ENCODE results near the gene BRSK2.
"Not testable (repeated sequence)": the region's sequence is repeated elsewhere in the genome, so short reads cannot be mapped to it uniquely, and the experiment has no call there.

The BRSK2 gene

DNA sequence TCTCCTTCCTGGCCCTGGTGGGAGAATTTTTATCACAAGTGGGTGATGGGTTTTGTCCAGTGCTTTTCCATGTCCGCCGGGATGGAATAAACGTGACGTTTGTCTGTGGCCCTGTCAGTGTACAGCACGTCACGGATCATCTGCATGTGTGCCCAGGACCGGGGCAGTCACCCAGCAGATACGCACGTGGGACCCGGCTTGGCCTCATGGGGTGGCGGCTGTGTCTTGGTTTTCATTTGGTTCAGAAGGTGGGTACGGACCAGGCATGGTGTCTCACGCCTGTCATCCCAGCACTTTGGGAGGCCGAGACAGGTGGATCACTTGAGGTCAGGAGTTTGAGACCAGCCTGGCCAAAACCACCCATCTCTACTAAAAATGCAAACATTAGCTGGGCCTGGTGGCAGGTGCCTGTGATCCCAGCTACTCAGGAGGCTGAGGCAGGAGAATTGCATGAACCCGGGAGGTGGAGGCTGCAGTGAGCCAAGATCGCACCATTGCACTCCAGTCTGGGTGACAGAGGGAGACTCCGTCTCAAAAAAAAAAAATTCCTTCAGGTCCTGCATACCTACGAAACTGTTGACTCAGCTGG lies 42.2 kb upstream of the BRSK2 start:
- not testable (repeated sequence) for H3K27ac ChIP-seq (ENCODE audit: low read length); H3K36me3 ChIP-seq (ENCODE audit: control insufficient read depth, insufficient read depth, low read length); H3K9me3 ChIP-seq (ENCODE audit: control insufficient read depth, insufficient read depth, low read length); H3K4me1 ChIP-seq (ENCODE audit: control insufficient read depth, insufficient read depth, low read length); H3K4me3 ChIP-seq (ENCODE audit: low read length); H3K27me3 ChIP-seq (ENCODE audit: control insufficient read depth, insufficient read depth, low read length); DNase-seq (ENCODE audit: low read depth, low spot score)
- no CpG with 5 or more reads among the region's 18 CpGs for WGBS (ENCODE audit: insufficient coverage, insufficient read length)

DNA sequence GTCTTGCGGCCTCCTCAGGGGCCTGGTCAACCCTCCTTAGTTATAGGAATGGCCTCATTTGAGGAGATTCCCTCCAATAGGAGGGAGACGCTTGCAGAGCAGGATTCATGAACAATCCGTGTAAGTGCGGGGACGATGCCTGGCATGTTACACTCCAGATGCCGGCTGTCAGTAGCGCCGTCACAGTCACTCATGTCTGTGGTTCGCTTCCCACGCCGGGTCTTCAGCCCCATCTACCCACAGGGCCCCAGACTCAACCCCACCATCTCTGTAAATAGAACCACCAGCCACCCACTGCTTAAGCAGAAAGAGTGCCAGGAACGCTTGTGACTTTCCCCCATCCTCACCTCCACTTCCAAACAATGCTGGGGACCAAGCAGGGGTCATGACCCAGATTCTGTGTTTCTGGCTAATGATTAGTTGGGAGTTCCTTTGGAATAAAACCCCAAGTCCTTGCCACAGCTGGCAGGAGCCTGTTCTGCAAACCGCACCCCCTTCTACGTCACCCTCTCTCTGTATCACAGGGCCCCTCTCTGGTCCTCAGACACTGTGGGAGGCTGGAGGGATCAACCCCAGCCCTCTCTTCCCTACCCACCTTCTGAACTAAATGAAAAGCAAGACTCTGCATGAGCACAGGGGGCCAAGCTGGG lies 41.5 kb upstream of the BRSK2 start:
- no peak for DNase-seq (ENCODE audit: low read depth, low spot score)
- Histone ChIP-seq H3K4me1 (ENCODE audit: control insufficient read depth, insufficient read depth, low read length) (0 out of 2 replicates have a peak, but pooled peaks cover 1% of the 10 kb centered on the region), H3K4me3 (ENCODE audit: low read length) (no peak overlapping the region; the same call in 1 of the 2 replicates), H3K27ac (ENCODE audit: low read length) (no peak overlapping the region), H3K9me3 (ENCODE audit: control insufficient read depth, insufficient read depth, low read length) (no peaks in the 10 kb centered on the region), H3K27me3 (ENCODE audit: control insufficient read depth, insufficient read depth, low read length) (no peaks in the 10 kb centered on the region), H3K36me3 (ENCODE audit: control insufficient read depth, insufficient read depth, low read length) (no peaks in the 10 kb centered on the region)
- no CpG with 5 or more reads among the region's 14 CpGs for whole genome bisulfite sequencing (ENCODE audit: insufficient coverage, insufficient read length)

DNA sequence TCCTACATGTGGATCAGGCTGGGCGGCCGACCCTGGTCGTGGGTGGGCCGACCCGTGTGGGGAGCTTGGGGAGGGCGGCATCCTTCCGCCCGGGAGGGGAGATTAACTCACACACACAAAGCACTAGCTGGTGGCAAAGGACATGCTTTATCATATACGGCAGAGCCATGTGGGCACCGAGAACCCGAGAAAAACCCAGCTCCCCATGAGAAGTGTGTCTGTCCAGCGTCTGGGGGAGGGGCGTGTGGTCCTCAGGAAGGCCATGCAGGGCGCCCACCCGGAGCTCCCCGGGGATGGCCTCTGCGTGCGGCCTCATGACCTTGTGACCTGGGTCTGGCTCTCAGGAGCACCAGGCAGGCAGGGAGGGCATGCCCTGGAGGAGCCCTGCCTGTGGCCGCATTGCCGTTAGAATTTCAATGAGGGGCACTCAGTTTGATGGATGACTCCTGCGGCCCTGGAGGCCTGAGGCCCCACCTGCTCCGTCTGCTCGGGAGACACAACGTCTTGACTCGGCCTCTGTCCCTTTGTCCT lies 40.9 kb upstream of the BRSK2 start:
- WGBS (ENCODE audit: insufficient coverage, insufficient read length): no CpG with 5 or more reads among the region's 25 CpGs
- H3K27ac ChIP-seq (ENCODE audit: low read length): no peak overlapping the region
- no peak for DNase-seq (ENCODE audit: low read depth, low spot score)

DNA sequence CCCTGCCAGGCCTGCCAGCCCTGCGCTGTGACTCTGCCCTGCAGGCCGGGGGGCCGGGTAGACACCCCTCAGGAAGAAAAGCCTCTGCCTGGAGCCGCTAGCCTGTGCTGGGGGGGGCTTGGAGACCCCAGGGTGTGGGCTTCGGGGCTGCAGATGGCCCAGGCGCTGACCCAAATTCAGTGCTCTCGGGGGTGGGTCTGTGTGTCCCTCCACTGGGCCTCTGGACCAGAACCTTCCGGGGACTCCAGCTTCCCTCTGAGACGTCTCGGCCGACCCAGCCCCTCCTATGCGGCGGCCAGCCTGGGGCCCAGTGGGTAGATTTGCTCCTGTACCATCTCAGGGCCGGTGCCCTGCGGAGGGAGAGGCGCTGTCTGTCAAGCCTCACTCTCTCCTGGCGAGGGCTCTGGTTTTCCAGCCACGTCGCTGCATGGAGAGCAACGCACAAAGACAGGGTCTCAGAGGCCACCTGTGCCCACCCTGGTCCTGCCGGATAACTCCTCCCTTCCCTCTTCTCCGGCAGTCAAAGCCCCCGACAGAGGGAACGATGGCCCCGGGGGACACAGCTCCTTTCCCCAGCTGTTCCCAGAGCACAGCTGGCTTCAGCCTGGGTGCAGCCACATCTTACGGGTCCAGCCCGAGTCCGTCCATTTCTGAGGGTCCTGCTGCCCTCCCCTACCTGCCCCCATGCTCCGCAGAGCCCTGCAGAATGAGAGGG lies 40.2 kb upstream of the BRSK2 start:
- Histone ChIP-seq H3K27ac (ENCODE audit: low read length) (no peak overlapping the region), H3K36me3 (ENCODE audit: control insufficient read depth, insufficient read depth, low read length) (no peaks in the 10 kb centered on the region), H3K9me3 (ENCODE audit: control insufficient read depth, insufficient read depth, low read length) (no peaks in the 10 kb centered on the region), H3K27me3 (ENCODE audit: control insufficient read depth, insufficient read depth, low read length) (no peaks in the 10 kb centered on the region), H3K4me1 (ENCODE audit: control insufficient read depth, insufficient read depth, low read length) (0 out of 2 replicates have a peak, but pooled peaks cover 1% of the 10 kb centered on the region), H3K4me3 (ENCODE audit: low read length) (no peak overlapping the region)
- DNase-seq (ENCODE audit: low read depth, low spot score): no peak
- WGBS (ENCODE audit: insufficient coverage, insufficient read length): no CpG with 5 or more reads among the region's 29 CpGs

More for the DNA sequence above, 40.9 kb upstream of the BRSK2 start:
- Histone ChIP-seq H3K4me1 (ENCODE audit: control insufficient read depth, insufficient read depth, low read length) (0 out of 2 replicates have a peak, but pooled peaks cover 1% of the 10 kb centered on the region), H3K9me3 (ENCODE audit: control insufficient read depth, insufficient read depth, low read length) (no peaks in the 10 kb centered on the region), H3K36me3 (ENCODE audit: control insufficient read depth, insufficient read depth, low read length) (no peaks in the 10 kb centered on the region), H3K27me3 (ENCODE audit: control insufficient read depth, insufficient read depth, low read length) (no peaks in the 10 kb centered on the region), H3K4me3 (ENCODE audit: low read length) (no peak overlapping the region)

DNA sequence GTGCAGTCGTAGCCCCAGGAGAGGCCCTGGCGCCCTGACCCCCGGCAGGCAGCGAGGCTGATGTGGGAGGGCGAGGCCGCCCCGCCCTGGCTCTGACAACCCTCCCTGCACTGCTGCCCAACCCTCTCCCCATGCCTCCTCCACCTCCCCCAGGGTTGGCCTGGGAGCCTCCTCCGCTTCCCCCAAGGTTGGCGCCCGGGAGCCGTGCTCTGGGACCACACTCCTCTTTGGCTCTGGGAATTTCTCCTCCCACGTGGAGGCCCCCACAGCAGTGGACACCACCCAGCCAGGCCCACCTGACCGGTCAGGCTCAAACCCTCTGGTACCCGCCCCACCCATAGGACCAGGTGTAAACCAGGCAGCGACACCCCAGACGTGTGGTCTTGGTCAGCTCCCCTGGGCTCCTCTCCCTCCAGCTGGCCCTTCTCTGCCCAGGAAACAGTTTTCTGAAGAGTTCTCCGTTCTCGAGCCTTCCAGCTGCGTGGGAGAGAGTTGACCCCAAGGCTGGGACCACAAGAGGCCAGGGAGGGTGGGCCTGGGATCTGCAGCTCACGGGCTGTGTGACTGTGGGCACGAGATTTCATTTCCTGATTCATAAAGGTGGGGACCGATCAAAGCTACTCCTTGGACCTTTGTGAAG lies 39.5 kb upstream of the BRSK2 start:
- no peaks in the 10 kb centered on the region for H3K27me3 ChIP-seq (ENCODE audit: control insufficient read depth, insufficient read depth, low read length)
- H3K36me3 ChIP-seq (ENCODE audit: control insufficient read depth, insufficient read depth, low read length): no peaks in the 10 kb centered on the region
- no CpG with 5 or more reads among the region's 22 CpGs for WGBS (ENCODE audit: insufficient coverage, insufficient read length)
- no peak for DNase-seq (ENCODE audit: low read depth, low spot score)
- H3K4me3 ChIP-seq (ENCODE audit: low read length): no peak overlapping the region
- H3K27ac ChIP-seq (ENCODE audit: low read length): no peak overlapping the region
- no peaks in the 10 kb centered on the region for H3K9me3 ChIP-seq (ENCODE audit: control insufficient read depth, insufficient read depth, low read length)
- H3K4me1 ChIP-seq (ENCODE audit: control insufficient read depth, insufficient read depth, low read length): 0 out of 2 replicates have a peak, but pooled peaks cover 1% of the 10 kb centered on the region

DNA sequence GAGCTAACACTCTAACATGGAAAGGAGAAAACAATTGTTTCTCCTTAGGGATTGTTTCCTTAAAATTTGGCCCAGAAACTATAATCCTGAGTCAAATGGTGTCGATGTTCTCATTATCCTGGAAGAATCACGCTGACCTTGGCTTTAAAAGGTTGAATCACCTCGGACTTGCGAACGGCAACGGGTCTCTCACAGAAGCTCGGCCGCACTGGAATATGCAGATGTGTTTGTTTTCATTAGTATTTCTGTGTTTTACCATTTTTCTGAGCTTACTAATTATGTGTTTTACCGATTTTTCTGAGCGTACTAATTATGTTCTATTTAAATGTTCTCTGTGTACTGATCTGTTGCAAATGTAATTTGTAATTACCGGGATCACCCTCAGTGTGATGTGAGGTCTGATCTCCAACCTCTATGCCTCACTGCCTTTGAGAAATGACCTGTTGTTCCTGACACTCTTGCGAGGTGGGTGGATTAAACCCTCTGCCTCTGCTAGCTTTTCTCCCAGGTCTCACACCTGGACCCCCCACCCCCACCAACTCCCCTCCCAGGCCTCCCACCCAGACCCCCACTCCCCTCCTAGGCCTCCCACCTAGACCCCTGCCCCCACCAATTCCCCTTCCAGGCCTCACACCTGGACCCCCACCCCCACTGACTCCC lies 38.3 kb upstream of the BRSK2 start:
- Histone ChIP-seq H3K36me3 (ENCODE audit: control insufficient read depth, insufficient read depth, low read length) (no peaks in the 10 kb centered on the region), H3K27me3 (ENCODE audit: control insufficient read depth, insufficient read depth, low read length) (no peaks in the 10 kb centered on the region), H3K9me3 (ENCODE audit: control insufficient read depth, insufficient read depth, low read length) (no peaks in the 10 kb centered on the region), H3K27ac (ENCODE audit: low read length) (no peak overlapping the region), H3K4me1 (ENCODE audit: control insufficient read depth, insufficient read depth, low read length) (0 out of 2 replicates have a peak, but pooled peaks cover 1% of the 10 kb centered on the region), H3K4me3 (ENCODE audit: low read length) (no peak overlapping the region)
- WGBS (ENCODE audit: insufficient coverage, insufficient read length): no CpG with 5 or more reads among the region's 12 CpGs
- DNase-seq (ENCODE audit: low read depth, low spot score): no peak

DNA sequence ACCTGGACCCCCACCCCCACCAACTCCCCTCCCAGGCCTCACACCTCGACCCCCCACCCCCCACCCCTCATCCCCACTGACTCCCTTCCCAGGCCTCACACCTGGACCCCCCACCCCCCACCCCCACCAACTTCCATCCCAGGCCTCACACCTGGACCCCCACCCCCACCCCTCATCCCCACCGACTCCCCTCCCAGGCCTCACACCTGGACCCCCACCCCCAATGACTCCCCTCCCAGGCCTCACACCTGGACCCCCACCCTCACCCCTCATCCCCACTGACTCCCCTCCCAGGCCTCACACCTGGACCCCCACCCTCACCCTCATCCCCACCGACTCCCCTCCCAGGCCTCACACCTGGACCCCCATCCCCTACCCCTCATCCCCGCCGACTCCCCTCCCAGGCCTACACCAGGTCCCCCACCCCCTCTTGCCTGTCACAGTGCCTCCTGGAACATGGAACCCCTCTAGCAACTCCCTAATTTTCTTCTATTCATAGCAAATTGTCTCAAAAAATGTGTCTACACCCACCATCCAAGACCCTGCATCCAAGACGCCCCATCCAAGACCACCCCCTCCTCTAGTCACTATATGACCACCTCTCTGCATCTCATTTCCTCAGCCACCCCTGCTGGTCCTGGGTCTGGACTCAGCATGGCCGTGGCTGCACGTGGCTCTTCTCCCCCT lies 36.9 kb upstream of the BRSK2 start:
- Histone ChIP-seq H3K4me3 (ENCODE audit: low read length) (no peak overlapping the region), H3K27ac (ENCODE audit: low read length) (no peak overlapping the region), H3K36me3 (ENCODE audit: control insufficient read depth, insufficient read depth, low read length) (no peaks in the 10 kb centered on the region), H3K9me3 (ENCODE audit: control insufficient read depth, insufficient read depth, low read length) (no peaks in the 10 kb centered on the region), H3K4me1 (ENCODE audit: control insufficient read depth, insufficient read depth, low read length) (0 out of 2 replicates have a peak, but pooled peaks cover 1% of the 10 kb centered on the region), H3K27me3 (ENCODE audit: control insufficient read depth, insufficient read depth, low read length) (no peaks in the 10 kb centered on the region)
- no peak for DNase-seq (ENCODE audit: low read depth, low spot score)
- no CpG with 5 or more reads among the region's 8 CpGs for WGBS (ENCODE audit: insufficient coverage, insufficient read length)

DNA sequence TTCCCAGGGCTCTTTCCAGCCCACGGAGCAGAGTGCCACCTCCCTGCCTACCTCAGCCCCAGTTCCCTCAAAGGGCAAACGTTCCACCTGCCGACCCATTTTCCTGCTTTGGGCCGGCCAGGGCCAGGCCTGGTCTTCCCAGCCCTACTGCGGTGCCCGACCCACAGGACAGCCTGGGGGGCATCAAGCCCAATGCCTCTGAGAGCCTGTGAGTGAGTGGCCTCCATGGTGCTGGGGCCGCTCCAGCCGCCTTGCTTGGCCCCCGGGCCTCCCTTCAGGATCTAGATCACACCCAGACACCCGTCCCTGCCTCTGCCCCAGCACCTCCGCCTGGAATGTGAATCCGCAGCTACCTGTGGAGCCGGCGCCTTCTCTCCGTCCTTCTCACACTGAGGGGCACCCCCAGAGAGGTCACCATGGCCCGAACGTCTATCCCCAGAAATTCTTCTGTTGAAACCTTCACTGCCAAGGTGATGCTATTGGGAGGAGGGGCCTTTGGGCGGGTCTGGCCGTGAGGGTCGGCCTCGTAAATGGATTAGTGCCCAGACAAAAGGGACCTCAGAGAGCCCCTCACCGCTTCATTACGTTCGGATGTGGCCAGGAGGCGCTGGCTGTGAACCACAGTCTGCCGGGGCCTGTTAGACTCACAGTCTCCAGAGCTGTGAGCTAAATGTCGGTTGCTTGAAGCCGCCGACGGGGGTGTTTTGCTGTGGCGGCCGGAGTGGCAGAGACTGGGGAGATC lies 36.2 kb upstream of the BRSK2 start:
- H3K27me3 ChIP-seq (ENCODE audit: control insufficient read depth, insufficient read depth, low read length): no peaks in the 10 kb centered on the region
- WGBS (ENCODE audit: insufficient coverage, insufficient read length): no CpG with 5 or more reads among the region's 32 CpGs
- H3K4me1 ChIP-seq (ENCODE audit: control insufficient read depth, insufficient read depth, low read length): 0 out of 2 replicates have a peak, but pooled peaks cover 1% of the 10 kb centered on the region
- H3K4me3 ChIP-seq (ENCODE audit: low read length): no peak overlapping the region
- no peaks in the 10 kb centered on the region for H3K36me3 ChIP-seq (ENCODE audit: control insufficient read depth, insufficient read depth, low read length)
- no peaks in the 10 kb centered on the region for H3K9me3 ChIP-seq (ENCODE audit: control insufficient read depth, insufficient read depth, low read length)
- H3K27ac ChIP-seq (ENCODE audit: low read length): no peak overlapping the region
- no peak for DNase-seq (ENCODE audit: low read depth, low spot score)

All from iPS DF 6.9 (cell line).